ENCODE data around the gene LIN52. TPM values are rescaled to one million over a fixed set of nuclear protein-coding genes. Genes with fewer than 3 reads are reported as not detected.

The LIN52 gene
- total RNA-seq, 1 experiment from 2014 or later = 8.1 TPM

GRCh38 chr14:74249433-74250375 lies 164.9 kb downstream of the LIN52 start:
- DNase-seq (ENCODE audit: extremely low read depth, low read depth) = no peak

Small RNAs within 50 kb of the gene (small RNA-seq; reads per million reads assigned to genes)
- 0 reads per million in 2 experiments for gene AC006349.1
- gene RN7SL530P = 0 reads per million in 2 experiments

Other genes starting within 250 kb of the LIN52 start
- gene PTGR2, start 233.1 kb upstream of the LIN52 start, total RNA-seq (2014; rRNA removed; shearing (Covaris generic)) = 9.6 and 12.8 TPM in 2 replicates
- 77.5 and 79.3 TPM in 2 replicates for gene ZNF410, start 198.1 kb upstream of the LIN52 start, total RNA-seq (2014; rRNA removed; shearing (Covaris generic))
- gene FAM161B, start 134.9 kb upstream of the LIN52 start, total RNA-seq (2014; rRNA removed; shearing (Covaris generic)) = 1.9 and 2.1 TPM in 2 replicates
- 21.8 and 22.4 TPM in 2 replicates for gene COQ6, start 134.7 kb upstream of the LIN52 start, total RNA-seq (2014; rRNA removed; shearing (Covaris generic))
- gene ENTPD5, start 65.7 kb upstream of the LIN52 start, total RNA-seq (2014; rRNA removed; shearing (Covaris generic)) = 12.6 and 13.8 TPM in 2 replicates
- 1.7 and 2.8 TPM in 2 replicates for gene BBOF1, start 65.6 kb upstream of the LIN52 start, total RNA-seq (2014; rRNA removed; shearing (Covaris generic))
- gene ALDH6A1, start 503 bp upstream of the LIN52 start, total RNA-seq (2014; rRNA removed; shearing (Covaris generic)) = 6.9 and 7.4 TPM in 2 replicates
- not detected in 2 replicates for gene VSX2, start 154.5 kb downstream of the LIN52 start, total RNA-seq (2014; rRNA removed; shearing (Covaris generic))
- 24.7 and 26.2 TPM in 2 replicates for gene ABCD4, start 218.0 kb downstream of the LIN52 start, total RNA-seq (2014; rRNA removed; shearing (Covaris generic))